Karpas-422 (cell line): ENCODE measurements around the gene ABCC10. TPM values are rescaled to one million over a fixed set of nuclear protein-coding genes. Genes with fewer than 3 reads are reported as not detected.

Source experiments
- DNase-seq: peaks from one replicate; pipeline ENCODE4 v3.0.0-alpha.2; 2015
- H2AFZ ChIP-seq: fragments of 200-600 bp; sonication (generic); 2 replicates; pipeline ENCODE4 v1.6.1; 2014; ENCODE audit warnings: antibody characterized with exemption, low read length, mixed read lengths
- H3K27ac ChIP-seq: fragments of 200-600 bp; sonication (generic); 2 replicates; pipeline ENCODE4 v1.5.1; 2014; ENCODE audit warnings: mild to moderate bottlenecking, low read length, moderate library complexity
- H3K27me3 ChIP-seq: fragments of 200-600 bp; sonication (generic); 2 replicates; pipeline ENCODE4 v1.6.1; 2014; ENCODE audit warnings: low read length, mixed read lengths
- H3K36me3 ChIP-seq: fragments of 200-600 bp; sonication (generic); 2 replicates; pipeline ENCODE4 v1.6.1; 2014; ENCODE audit warnings: low read length, mixed read lengths; ENCODE audit not compliant: insufficient read depth
- H3K4me1 ChIP-seq: fragments of 200-600 bp; sonication (generic); 2 replicates; pipeline ENCODE4 v1.6.1; 2014; ENCODE audit warnings: mild to moderate bottlenecking, low read length, mixed read lengths
- H3K4me2 ChIP-seq: fragments of 200-600 bp; sonication (generic); 2 replicates; pipeline ENCODE4 v1.6.1; 2014; ENCODE audit warnings: low read length, low read depth, mild to moderate bottlenecking; ENCODE audit not compliant: poor library complexity, severe bottlenecking
- H3K4me3 ChIP-seq: fragments of 200-600 bp; sonication (generic); 2 replicates; pipeline ENCODE4 v1.5.1; 2014; ENCODE audit warnings: mild to moderate bottlenecking, antibody characterized with exemption, low read length, mixed read lengths
- H3K79me2 ChIP-seq: fragments of 200-600 bp; sonication (generic); 2 replicates; pipeline ENCODE4 v1.6.1; 2014; ENCODE audit warnings: mild to moderate bottlenecking, low read length, mixed read lengths
- H3K9ac ChIP-seq: fragments of 200-600 bp; sonication (generic); 2 replicates; pipeline ENCODE4 v1.6.0; 2014; ENCODE audit warnings: low read length
- H3K9me2 ChIP-seq: fragments of 200-600 bp; sonication (generic), shearing (Covaris generic); replicated peaks from 2 replicates; pipeline ENCODE4 v1.6.0; 2014; ENCODE audit warnings: mild to moderate bottlenecking, low read length, moderate library complexity; ENCODE audit not compliant: insufficient read depth
- H3K9me3 ChIP-seq: fragments of 300-700, 200-600 bp; sonication (generic); 2 replicates; pipeline ENCODE4 v1.6.1; 2014; ENCODE audit warnings: low read length, mixed read lengths
- H4K20me1 ChIP-seq: fragments of 200-600 bp; sonication (generic); 2 replicates; pipeline ENCODE4 v1.6.1; 2014; ENCODE audit warnings: mild to moderate bottlenecking, antibody characterized with exemption, low read length, low read depth; ENCODE audit not compliant: insufficient read depth
- total RNA-seq: library from RNA; depleted of rRNA; stranded (reverse); fragments of >200 nt; shearing (Covaris generic); gene quantifications from 2 replicates; pipeline ENCODE4 v1.2.3, GENCODE V29; 2014; ENCODE audit warnings: low replicate concordance

Gene ABCC10
- total RNA-seq, 1 experiment from 2014 or later, result 33.5 TPM

DNA sequence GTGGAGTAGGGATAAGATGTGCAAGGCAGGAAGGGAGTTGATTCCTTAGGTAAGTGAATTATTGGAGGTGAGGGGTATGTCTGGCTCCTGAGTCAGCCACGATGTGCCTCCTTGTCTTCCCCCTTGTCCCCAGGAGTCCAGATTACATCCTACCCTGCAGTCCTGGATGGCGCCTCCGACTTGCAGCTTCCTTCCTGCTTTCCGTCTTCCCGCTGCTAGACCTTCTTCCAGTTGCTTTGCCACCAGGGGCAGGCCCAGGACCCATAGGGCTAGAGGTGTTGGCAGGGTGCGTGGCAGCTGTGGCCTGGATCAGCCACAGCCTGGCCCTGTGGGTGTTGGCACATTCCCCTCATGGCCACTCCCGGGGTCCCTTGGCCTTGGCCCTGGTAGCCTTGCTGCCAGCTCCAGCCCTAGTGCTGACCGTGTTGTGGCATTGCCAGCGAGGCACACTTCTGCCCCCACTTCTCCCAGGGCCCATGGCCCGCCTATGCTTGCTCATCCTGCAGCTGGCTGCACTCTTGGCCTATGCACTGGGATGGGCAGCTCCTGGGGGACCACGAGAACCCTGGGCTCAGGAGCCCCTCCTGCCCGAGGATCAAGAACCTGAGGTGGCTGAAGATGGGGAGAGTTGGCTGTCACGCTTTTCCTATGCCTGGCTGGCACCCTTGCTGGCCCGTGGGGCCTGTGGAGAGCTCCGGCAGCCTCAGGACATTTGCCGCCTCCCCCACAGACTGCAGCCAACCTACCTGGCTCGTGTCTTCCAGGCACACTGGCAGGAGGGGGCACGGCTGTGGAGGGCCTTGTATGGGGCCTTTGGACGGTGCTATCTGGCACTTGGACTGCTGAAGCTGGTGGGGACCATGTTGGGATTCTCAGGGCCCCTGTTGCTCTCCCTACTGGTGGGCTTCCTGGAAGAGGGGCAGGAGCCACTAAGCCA is 4.9 kb downstream of the ABCC10 start:
- Histone ChIP-seq H3K9me3 (no peaks in the 10 kb centered on the region), H3K4me2 (no peak overlapping the region), H3K27me3 (no peaks in the 10 kb centered on the region), H3K36me3 (peaks cover 12% of the 10 kb centered on the region), H3K27ac (no peak overlapping the region), H4K20me1 (no peaks in the 10 kb centered on the region), H3K79me2 (peaks cover 28% of the 10 kb centered on the region), H3K4me1 (peaks cover 10% of the 10 kb centered on the region), H2AFZ (no peak overlapping the region), H3K4me3 (no peak overlapping the region), H3K9ac (no peak overlapping the region), H3K9me2 (no peaks in the 10 kb centered on the region)
- DNase-seq, result no peak

GRCh38 chr6:43433148-43433547 is 5.8 kb downstream of the ABCC10 start:
- peaks cover 23% of the 10 kb centered on the region for H3K79me2 ChIP-seq
- no peaks in the 10 kb centered on the region for H3K9me2 ChIP-seq
- no peaks in the 10 kb centered on the region for H3K27me3 ChIP-seq
- no peak overlapping the region for H3K4me3 ChIP-seq
- H3K4me2 ChIP-seq, result no peak overlapping the region
- H4K20me1 ChIP-seq, result no peaks in the 10 kb centered on the region
- no peak overlapping the region for H2AFZ ChIP-seq
- DNase-seq, result no peak
- H3K9ac ChIP-seq, result no peak overlapping the region
- peaks cover 10% of the 10 kb centered on the region for H3K4me1 ChIP-seq
- no peaks in the 10 kb centered on the region for H3K9me3 ChIP-seq
- H3K27ac ChIP-seq, result no peak overlapping the region
- peaks cover 14% of the 10 kb centered on the region for H3K36me3 ChIP-seq

DNA sequence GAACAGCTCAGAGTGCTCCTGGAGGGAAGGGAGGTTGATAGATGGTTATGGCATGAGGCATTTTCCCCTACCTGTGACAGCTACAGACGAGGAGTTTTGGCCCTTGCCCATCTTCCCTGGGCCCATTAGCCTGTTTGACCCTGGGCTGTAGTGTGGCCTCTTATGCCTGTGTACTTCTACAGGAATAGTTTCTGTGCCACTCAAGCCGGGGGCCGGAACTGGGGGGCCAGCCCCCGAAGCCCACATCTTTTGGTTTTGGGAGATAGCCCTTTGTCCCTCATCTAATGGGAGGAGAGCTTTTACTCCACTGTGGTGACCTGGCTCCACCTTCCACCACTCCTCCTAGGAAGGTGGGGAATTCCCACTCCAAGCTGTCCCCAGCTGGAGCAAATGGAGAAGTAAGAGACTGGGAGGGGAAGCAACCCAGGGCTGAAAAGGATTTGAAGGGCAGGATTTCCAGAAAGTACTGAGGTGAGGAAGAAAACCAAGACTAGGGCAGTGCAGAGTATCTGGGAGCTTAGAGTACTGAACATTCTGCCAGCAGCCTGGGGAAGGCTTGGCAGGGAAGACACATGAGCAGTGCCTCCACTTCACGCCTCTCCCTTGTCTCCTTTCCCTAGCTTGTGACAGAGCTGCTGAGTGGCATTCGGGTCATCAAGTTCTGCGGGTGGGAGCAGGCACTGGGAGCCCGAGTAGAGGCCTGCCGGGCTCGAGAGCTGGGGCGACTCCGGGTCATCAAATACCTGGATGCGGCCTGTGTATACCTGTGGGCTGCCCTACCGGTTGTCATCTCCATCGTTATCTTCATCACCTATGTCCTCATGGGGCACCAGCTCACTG is 6.9 kb downstream of the ABCC10 start:
- Histone ChIP-seq H3K9ac (no peak overlapping the region), H3K36me3 (peaks cover 15% of the 10 kb centered on the region), H3K9me2 (no peaks in the 10 kb centered on the region), H2AFZ (no peak overlapping the region), H3K4me3 (no peak overlapping the region), H4K20me1 (no peaks in the 10 kb centered on the region), H3K4me2 (no peak overlapping the region), H3K27me3 (no peaks in the 10 kb centered on the region), H3K79me2 (peaks cover 13% of the 10 kb centered on the region; the same call in 1 of the 2 replicates), H3K9me3 (no peaks in the 10 kb centered on the region), H3K27ac (no peak overlapping the region), H3K4me1 (peaks cover 3% of the 10 kb centered on the region; the same call in 1 of the 2 replicates)
- no peak for DNase-seq

- H3K4me3 ChIP-seq, result no peak overlapping the region
- no peak overlapping the region for H2AFZ ChIP-seq
- peaks cover 7% of the 10 kb centered on the region; the same call in 1 of the 2 replicates for H3K79me2 ChIP-seq
- DNase-seq, result no peak
- no peak overlapping the region for H3K27ac ChIP-seq
- H3K9ac ChIP-seq, result no peak overlapping the region
- H3K9me3 ChIP-seq, result no peaks in the 10 kb centered on the region
- H3K9me2 ChIP-seq, result no peaks in the 10 kb centered on the region
- no peaks in the 10 kb centered on the region for H4K20me1 ChIP-seq
- H3K36me3 ChIP-seq, result peaks cover 15% of the 10 kb centered on the region
- H3K4me2 ChIP-seq, result no peak overlapping the region
- no peaks in the 10 kb centered on the region for H3K4me1 ChIP-seq
- H3K27me3 ChIP-seq, result no peaks in the 10 kb centered on the region
These were observed 7.6 kb downstream of the ABCC10 start for GRCh38 chr6:43434943-43435342.

DNA sequence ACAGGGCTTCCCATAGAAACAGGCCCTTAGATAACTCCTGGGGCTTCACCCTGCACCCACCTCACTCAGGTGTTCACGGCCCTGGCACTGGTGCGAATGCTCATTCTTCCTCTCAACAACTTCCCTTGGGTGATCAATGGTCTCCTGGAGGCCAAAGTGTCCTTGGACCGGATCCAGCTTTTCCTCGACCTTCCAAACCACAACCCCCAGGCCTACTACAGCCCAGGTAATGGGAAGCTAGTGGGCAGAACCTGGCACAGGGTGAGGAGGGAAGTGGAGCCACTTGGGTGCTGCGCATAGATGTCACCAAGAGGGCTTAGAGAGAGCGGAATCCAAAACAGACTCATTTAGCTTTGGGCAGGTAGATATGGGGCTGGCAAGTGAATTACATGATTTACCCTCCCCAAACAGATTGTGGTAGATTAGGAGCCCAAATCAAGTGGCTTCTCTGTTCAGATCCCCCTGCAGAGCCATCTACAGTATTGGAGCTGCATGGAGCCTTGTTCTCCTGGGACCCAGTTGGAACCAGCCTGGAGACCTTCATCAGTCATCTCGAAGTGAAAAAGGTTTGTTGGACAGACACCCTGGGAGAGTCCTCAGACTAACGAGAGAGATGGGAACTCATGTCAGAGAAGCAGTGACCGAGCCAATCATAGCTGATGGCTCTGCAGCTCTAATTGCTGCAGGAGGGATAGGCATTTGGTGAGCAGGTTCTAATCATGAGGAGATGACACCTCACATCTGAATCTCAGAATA is 8.5 kb downstream of the ABCC10 start:
- Histone ChIP-seq H3K4me2 (no peak overlapping the region), H4K20me1 (no peaks in the 10 kb centered on the region), H3K36me3 (peaks cover 10% of the 10 kb centered on the region), H2AFZ (no peak overlapping the region), H3K4me1 (no peaks in the 10 kb centered on the region), H3K4me3 (no peak overlapping the region), H3K9me3 (no peaks in the 10 kb centered on the region), H3K9ac (no peak overlapping the region), H3K27me3 (no peaks in the 10 kb centered on the region), H3K9me2 (no peaks in the 10 kb centered on the region), H3K79me2 (no peaks in the 10 kb centered on the region; the same call in 1 of the 2 replicates), H3K27ac (no peak overlapping the region)
- no peak for DNase-seq

DNA sequence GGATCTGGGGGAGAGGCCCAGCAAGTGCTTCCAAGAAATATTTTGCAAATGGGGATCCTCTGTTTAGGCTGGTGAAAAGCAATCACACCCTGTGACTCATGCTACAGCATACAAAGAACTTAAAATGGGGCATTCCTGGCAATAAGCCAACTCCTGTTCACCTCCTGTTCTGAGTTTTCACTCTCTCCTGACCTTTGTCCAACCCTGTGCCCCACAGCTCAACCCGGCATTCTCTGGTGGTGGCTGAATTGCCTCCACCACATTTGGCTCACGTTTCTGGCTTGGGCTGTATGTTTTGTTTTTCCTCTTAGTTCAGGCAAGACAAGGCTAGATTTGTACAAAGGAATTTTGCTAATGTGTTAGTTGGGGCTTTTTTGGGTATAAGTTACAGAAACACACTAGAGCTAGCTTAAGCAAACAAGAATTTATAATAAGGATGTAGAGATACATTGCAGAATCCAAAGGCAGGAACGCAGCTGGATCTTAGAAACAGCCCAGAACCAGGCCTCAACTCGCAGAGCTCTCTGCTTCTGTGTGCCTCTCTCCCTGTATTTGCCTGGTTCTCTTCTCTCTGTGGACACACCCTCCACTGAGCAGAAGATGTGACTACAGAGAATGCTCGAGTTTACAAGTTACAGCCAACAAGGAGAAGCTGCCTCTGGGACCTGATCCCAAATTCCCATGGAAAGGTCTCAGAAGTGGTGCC is 9.4 kb downstream of the ABCC10 start:
- Histone ChIP-seq H3K79me2 (no peaks in the 10 kb centered on the region; the same call in 1 of the 2 replicates), H3K27me3 (no peaks in the 10 kb centered on the region), H3K4me1 (no peaks in the 10 kb centered on the region), H3K9me2 (no peaks in the 10 kb centered on the region), H3K4me3 (no peak overlapping the region), H4K20me1 (no peaks in the 10 kb centered on the region), H2AFZ (no peak overlapping the region), H3K9me3 (no peaks in the 10 kb centered on the region), H3K4me2 (no peak overlapping the region), H3K27ac (no peak overlapping the region), H3K9ac (no peak overlapping the region), H3K36me3 (peaks cover 10% of the 10 kb centered on the region)
- DNase-seq, result no peak

GRCh38 chr6:43437700-43438099 is 10.4 kb downstream of the ABCC10 start:
- H4K20me1 ChIP-seq, result no peaks in the 10 kb centered on the region
- no peaks in the 10 kb centered on the region for H3K27me3 ChIP-seq
- H3K9me3 ChIP-seq, result no peaks in the 10 kb centered on the region
- H3K27ac ChIP-seq, result no peak overlapping the region
- H3K9ac ChIP-seq, result no peak overlapping the region
- H3K9me2 ChIP-seq, result no peaks in the 10 kb centered on the region
- no peak overlapping the region for H2AFZ ChIP-seq
- no peaks in the 10 kb centered on the region for H3K4me1 ChIP-seq
- H3K4me3 ChIP-seq, result no peak overlapping the region
- H3K4me2 ChIP-seq, result no peak overlapping the region
- no peaks in the 10 kb centered on the region for H3K79me2 ChIP-seq
- DNase-seq, result no peak
- peaks cover 10% of the 10 kb centered on the region for H3K36me3 ChIP-seq
